DMS79 treated with DMSO at 0.1 percent for 48 hours (cell line): ENCODE results near the gene NDUFB8.

Experiments used
- DNase-seq: peaks from one replicate; lab custom pipeline; 2025; lab: John Stamatoyannopoulos, UW

NDUFB8 gene

DNA sequence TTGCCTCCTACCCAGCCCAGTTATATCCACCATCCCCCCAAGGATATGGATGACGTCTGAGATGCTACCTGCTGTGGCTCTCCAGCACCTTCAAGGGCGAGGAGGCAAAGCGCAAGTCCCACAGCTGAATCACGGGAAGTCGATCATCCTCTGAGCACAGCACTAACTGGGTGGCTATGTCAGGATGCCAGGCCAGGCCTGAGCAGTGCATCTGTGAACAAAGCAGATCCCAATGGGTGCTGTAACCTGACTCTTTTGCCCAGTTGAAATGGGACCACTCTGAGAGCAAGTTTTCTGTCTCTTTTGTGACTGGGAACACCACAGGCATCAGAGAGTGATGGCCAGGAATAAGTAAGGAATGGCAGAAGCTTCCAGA is 22.3 kb downstream of the NDUFB8 start:
- DNase-seq: no peak

DNA sequence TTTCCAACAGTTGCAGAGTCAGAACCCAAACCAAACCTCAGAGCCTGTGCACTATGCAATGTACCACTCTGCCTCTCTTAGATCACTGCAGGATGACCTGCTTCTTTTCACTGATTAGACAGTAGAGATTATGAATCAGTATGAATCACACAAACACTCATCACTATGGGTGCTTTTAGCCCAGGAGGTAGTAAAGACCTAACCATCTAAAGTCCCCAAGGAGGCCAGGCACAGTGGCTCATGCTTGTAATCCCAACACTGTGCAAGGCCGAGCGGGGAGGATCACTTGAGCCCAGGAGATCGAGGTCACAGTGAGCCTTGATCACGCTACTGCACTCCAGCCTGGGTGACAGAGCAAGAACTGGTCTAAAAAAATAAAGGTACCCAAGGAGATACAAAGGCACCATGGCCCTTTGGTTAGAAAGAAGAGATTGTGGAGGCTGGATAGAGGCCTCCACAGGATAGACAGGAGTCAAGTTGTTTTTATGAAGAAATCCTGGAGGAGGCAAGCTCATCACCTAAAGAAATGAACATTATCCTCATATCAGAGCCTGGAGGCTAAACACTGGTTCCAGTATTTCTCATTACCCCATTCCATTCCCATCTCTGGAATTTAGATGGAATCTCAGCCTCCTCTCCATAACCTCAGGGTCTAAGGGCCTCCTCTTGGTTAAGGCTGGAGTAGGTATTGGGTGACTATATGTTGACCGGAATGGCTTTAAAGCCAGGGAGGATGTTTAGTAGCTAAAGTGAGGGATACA is 22.9 kb downstream of the NDUFB8 start:
- DNase-seq: no peak

DNA sequence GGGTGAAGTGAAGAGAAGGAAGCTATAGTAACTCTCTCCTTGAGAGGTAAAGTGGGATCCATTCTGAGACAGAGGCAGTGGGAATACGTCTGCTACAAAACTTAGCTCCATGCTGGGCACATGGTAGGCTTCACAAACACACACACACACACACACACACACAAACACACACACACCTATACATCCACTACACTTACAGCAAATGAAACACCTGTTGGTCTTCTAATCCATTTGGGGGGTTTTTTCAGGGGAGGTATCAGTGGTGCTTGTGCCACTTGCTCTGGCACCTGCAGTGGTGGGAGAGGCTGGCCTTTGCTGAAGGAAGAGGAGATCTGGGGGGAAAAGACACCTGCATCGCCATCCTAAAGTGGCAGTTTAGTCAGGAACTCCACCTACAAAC is 24.5 kb downstream of the NDUFB8 start:
- DNase-seq: no peak

DNA sequence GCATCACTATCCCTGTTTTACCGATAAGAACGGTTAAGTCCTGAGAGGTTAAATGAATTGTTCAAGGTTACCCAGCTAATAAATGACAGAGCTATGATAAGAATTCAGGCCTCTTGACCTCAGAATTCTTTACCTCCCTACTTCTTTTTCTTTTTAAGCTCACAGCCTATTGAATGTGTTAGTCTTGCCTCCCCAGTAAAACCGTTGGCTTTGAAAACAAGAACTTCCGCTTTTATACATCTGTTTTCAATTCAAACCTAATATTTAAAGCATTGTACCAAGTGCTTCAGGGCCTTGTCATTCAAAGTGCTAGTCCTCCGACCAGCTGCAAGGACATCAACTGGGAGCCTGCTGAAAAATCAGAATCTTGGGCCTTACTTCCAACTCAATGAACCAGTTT is 25.6 kb downstream of the NDUFB8 start:
- DNase-seq: no peak

GRCh38 chr10:100502926-100503494 is 26.7 kb downstream of the NDUFB8 start:
- no peak for DNase-seq

DNA sequence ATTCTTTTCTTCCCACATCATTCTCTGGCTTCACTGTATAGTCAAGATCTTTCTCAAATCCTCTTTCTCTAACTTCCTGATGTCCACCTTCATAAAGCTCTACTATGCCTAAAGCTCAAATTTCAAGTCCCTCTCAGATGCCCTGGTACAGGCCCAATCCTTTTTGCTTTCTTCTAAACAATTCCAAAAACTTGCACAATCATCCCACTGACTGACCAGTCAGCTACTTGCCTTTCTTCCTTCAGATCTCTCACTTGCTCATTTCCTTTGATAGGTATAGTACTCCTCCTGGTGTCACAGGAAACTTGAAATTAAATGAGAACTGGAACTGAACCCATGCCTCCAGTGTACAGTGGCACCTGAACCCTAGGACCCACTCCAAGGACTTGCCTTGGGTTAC is 28.2 kb downstream of the NDUFB8 start:
- DNase-seq: no peak

DNA sequence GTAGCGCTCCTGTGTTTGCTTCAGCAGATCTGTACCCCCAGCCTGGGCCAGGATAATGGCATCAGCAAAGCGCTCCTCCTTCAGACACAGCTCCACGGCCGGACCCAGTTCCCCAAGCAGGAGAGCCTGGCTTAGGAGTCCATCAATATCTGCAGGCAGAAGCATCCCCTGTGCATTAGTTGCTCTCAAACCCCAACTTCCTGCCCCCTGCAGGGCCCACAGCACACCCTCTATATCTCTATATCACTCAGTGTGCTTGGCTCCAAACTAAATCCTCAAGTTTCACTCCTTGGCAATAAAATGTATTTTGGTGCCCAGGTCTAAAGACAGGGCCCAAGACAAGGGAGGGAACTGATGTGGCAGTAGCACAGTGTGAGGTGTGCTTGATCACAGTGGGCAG is 31.6 kb downstream of the NDUFB8 start:
- no peak for DNase-seq

DNA sequence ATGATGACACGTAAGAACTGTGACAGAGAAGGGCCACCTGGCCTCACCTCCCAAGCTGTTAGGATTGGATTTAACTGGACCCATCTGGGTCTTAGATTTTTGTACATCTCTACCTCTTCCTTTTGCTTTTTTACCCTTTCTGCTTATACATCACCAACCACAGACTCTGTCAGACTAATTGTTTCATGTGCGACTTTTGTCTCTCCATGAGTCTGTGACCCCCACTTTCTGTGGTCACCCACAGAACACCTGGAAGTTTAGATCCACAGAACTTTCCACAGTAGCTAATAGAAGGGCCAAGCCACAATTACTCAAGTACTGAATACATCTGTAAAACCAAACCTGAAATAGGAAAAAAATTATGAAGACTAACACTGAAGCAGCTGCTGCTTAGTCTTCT is 33.1 kb downstream of the NDUFB8 start:
- DNase-seq: no peak

DNA sequence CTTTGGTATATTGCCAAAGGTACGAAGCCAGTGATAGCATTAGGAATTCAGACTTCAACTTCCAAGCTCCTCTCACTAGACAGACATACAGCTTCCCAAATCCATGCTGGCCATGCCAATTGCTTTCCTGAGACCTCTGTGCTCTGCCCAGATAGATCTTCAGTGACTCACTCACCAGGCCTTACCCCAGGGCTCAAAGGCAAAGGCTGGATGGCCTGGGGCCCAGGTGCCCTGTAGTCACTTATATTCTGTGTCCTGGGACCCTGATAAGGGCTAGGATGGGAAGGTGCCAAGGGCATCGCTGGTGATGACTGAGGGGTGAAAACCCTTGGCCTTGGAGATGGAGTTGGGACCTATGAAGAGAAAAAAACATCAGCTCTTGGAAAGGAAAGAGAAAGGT is 39.1 kb downstream of the NDUFB8 start:
- no peak for DNase-seq

DNA sequence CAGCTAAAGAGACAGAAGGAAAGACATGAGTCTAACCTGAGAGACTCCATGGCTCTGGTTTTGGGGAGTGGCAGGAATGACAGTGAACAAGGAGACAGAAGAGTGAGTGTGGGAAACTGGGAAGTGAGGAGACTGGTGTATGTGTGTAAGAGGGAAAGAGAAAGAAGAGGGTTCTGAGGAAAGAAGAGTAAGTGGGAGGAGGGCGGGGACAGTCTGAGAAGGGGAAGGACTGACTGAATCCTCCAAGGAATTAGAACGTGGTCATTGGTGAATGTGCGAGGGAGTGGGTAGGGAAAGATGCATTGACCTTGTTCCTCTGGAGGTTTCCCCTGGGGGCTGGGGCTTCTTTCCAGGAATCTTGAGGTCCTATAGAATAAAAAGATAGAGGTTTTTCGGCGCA is 40.3 kb downstream of the NDUFB8 start:
- no peak for DNase-seq

GRCh38 chr10:100487529-100487928 is 42.1 kb downstream of the NDUFB8 start:
- no peak for DNase-seq

DNA sequence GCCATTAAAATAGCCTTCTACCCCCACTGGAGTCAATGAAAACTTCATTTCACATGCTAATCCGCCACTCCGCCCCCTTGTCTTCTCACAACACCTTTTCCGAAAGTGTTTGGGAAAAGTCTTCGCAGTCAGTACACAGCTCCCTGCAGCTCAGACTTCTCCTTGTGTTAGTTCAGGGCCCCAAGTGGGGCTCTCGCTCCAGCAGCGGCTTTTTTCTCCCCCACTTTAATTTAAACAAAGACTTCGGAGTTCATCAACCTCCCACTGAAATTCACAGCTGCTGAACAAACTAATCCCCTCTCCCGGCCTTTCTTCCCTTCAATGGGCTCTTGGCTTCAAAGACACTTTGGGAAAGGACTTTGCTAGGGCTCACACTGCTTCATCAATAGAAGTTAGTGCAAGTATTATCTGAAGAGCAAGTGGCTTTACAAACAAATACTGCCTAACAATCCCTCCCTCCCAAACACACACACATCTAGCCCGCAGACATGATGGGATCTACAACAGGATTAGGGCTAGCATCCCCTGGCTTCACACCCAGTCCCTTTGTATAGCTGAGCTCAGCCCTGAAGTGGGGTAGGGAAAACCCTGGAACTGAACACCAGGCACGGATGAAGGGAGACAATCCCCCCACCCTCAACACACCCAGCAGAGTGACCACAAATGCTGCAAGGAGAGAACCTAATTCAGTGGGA is 43.7 kb downstream of the NDUFB8 start:
- no peak for DNase-seq

DNA sequence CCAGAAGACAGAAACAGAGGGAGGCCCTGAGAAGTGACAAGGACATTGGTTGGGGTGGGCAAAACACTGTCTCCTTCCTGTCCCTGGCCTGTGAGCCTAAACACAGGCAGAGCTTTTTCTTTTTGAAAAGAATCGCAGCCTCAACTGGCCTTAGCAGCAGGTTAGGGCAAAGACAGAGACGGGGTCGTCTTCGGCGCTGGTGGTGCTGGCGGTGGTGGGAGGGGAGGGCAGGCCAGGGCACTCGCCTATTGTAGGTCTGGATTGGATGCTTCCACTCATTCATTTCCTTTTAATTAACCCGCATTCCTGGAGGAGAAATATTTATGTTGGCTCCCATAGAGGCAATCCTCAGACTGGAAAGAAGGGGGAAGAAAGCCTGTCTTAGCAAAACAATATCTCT is 44.3 kb downstream of the NDUFB8 start:
- no peak for DNase-seq

DNA sequence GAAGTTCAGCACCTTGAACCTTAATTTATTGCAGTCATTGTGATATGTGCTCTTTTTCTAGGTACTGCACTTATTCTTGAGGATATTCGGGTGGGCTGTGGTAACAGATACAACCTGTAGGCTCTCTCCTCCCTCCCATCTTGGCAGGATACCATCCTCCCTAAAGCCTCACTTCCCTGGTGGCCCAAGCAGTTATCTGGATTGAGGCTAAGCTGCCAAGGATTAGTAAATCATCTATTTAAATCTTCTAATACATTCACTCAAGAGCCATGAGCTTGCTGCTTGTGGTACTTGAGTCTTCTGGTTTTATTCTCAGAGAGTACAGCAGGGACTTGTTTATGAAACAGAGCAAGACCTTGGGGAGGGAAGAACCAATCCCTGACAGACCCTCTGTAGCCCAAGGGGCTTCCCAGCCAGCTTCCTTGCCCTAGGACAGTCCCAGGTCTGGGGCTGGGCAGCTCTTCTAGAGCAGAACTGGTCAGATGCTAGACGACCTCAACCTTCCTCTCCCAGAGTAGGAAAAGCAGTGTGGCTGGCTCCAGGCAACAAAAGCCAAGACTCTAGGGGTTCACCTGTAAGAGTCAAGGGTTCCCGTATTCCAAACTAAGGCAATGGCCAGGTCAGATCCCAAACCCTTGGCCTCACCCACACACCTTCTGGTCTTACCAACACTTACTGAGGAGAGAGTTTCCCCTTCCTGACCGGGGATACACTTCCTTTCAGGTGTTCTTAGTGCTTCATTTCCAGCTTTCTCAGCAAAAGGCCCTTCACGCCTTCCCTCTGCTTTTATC is 45.6 kb downstream of the NDUFB8 start:
- no peak for DNase-seq

- no peak for DNase-seq
Measured at GRCh38 chr10:100482834-100483185, 46.9 kb downstream of the NDUFB8 start.

GRCh38 chr10:100482181-100482833 is 47.4 kb downstream of the NDUFB8 start:
- DNase-seq: peak; percentile 19

GRCh38 chr10:100481462-100482081 is 48.1 kb downstream of the NDUFB8 start:
- peak; percentile 43 for DNase-seq

DNA sequence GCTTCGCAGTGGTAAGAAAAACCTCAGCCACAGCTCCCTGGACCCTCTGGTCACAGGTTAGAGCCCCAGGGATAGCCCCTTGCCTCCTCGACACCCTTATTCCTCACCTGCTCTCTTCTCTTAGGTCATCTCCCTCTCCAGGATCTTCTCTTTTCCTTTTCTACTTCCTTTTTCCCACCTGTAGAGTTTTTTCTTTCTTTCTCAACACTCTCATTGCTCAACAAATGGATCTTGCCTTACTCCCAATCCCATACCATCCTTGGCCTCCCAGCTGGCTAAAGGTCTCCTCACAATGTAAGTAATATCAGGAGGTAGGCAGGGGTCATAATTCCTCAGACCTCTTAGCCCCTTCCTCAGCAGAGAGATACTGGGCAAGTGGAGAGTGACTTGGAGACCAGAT is 49.7 kb downstream of the NDUFB8 start:
- no peak for DNase-seq

GRCh38 chr10:100479037-100479436 is 50.6 kb downstream of the NDUFB8 start:
- DNase-seq: no peak

DNA sequence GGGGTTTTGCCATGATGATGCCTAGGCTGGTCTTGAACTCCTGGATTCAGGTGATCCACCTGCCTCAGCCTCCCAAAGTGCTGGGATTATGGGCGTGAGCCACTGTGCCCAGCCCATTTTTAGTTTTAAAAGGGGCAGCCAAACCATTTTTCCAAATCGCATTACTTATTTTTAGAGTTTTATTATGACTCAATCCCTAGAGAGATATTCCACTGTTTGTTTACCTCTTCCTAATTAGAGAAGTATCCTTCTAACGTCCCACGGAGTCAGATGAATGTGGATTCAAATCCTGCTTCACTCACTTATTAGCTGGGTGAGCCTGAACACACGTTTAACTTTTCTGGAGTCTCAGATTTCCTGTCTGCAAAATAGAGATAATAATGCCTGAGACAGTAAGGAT is 51.7 kb downstream of the NDUFB8 start:
- DNase-seq: no peak
